ENCODE results near the gene KDSR. TPM values are rescaled to one million over a fixed set of nuclear protein-coding genes. Genes with fewer than 3 reads are reported as not detected.

Gene KDSR, protein sequence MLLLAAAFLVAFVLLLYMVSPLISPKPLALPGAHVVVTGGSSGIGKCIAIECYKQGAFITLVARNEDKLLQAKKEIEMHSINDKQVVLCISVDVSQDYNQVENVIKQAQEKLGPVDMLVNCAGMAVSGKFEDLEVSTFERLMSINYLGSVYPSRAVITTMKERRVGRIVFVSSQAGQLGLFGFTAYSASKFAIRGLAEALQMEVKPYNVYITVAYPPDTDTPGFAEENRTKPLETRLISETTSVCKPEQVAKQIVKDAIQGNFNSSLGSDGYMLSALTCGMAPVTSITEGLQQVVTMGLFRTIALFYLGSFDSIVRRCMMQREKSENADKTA
- 10 to 100 TPM; 39.3 to 51.5 (median 42.7) TPM for polyA plus RNA-seq (ENCODE audit: insufficient read length in 3 of 3)
- long read RNA-seq, donor 1, full-length matches to known transcripts: 6 of 19 reads
- long read RNA-seq, donor 1, partial matches to known transcripts: 0 of 19 reads
- long read RNA-seq, donor 1, other reads (novel, unspliced or antisense): 13 of 19 reads
- long read RNA-seq, donor 2, full-length matches to known transcripts: 4 of 4 reads
- long read RNA-seq, donor 2, partial matches to known transcripts: 0 of 4 reads
- long read RNA-seq, donor 2, other reads (novel, unspliced or antisense): 0 of 4 reads
- long read RNA-seq, donor 3, full-length matches to known transcripts: 15 of 37 reads
- long read RNA-seq, donor 3, partial matches to known transcripts: 22 of 37 reads
- long read RNA-seq, donor 3, other reads (novel, unspliced or antisense): 0 of 37 reads
- long read RNA-seq, donor 4, full-length matches to known transcripts: 5 of 5 reads
- long read RNA-seq, donor 4, partial matches to known transcripts: 0 of 5 reads
- long read RNA-seq, donor 4, other reads (novel, unspliced or antisense): 0 of 5 reads
- long read RNA-seq, donor 5: 0 reads
- long read RNA-seq, donor 6, full-length matches to known transcripts: 12 of 12 reads
- long read RNA-seq, donor 6, partial matches to known transcripts: 0 of 12 reads
- long read RNA-seq, donor 6, other reads (novel, unspliced or antisense): 0 of 12 reads
- long read RNA-seq, donor 7, full-length matches to known transcripts: 4 of 4 reads
- long read RNA-seq, donor 7, partial matches to known transcripts: 0 of 4 reads
- long read RNA-seq, donor 7, other reads (novel, unspliced or antisense): 0 of 4 reads
- long read RNA-seq, donor 8: 0 reads
- long read RNA-seq, donor 9, full-length matches to known transcripts: 6 of 6 reads
- long read RNA-seq, donor 9, partial matches to known transcripts: 0 of 6 reads
- long read RNA-seq, donor 9, other reads (novel, unspliced or antisense): 0 of 6 reads
- long read RNA-seq, donor 10, full-length matches to known transcripts: 11 of 28 reads
- long read RNA-seq, donor 10, partial matches to known transcripts: 0 of 28 reads
- long read RNA-seq, donor 10, other reads (novel, unspliced or antisense): 17 of 28 reads
- long read RNA-seq, donor 11, full-length matches to known transcripts: 8 of 8 reads
- long read RNA-seq, donor 11, partial matches to known transcripts: 0 of 8 reads
- long read RNA-seq, donor 11, other reads (novel, unspliced or antisense): 0 of 8 reads
- long read RNA-seq, donor 12, full-length matches to known transcripts: 5 of 15 reads
- long read RNA-seq, donor 12, partial matches to known transcripts: 0 of 15 reads
- long read RNA-seq, donor 12, other reads (novel, unspliced or antisense): 10 of 15 reads
- long read RNA-seq, donor 13: 0 reads
- long read RNA-seq, donor 14, full-length matches to known transcripts: 3 of 3 reads
- long read RNA-seq, donor 14, partial matches to known transcripts: 0 of 3 reads
- long read RNA-seq, donor 14, other reads (novel, unspliced or antisense): 0 of 3 reads
- long read RNA-seq, donor 15, full-length matches to known transcripts: 5 of 5 reads
- long read RNA-seq, donor 15, partial matches to known transcripts: 0 of 5 reads
- long read RNA-seq, donor 15, other reads (novel, unspliced or antisense): 0 of 5 reads
- long read RNA-seq, donor 16, full-length matches to known transcripts: 19 of 19 reads
- long read RNA-seq, donor 16, partial matches to known transcripts: 0 of 19 reads
- long read RNA-seq, donor 16, other reads (novel, unspliced or antisense): 0 of 19 reads

DNA sequence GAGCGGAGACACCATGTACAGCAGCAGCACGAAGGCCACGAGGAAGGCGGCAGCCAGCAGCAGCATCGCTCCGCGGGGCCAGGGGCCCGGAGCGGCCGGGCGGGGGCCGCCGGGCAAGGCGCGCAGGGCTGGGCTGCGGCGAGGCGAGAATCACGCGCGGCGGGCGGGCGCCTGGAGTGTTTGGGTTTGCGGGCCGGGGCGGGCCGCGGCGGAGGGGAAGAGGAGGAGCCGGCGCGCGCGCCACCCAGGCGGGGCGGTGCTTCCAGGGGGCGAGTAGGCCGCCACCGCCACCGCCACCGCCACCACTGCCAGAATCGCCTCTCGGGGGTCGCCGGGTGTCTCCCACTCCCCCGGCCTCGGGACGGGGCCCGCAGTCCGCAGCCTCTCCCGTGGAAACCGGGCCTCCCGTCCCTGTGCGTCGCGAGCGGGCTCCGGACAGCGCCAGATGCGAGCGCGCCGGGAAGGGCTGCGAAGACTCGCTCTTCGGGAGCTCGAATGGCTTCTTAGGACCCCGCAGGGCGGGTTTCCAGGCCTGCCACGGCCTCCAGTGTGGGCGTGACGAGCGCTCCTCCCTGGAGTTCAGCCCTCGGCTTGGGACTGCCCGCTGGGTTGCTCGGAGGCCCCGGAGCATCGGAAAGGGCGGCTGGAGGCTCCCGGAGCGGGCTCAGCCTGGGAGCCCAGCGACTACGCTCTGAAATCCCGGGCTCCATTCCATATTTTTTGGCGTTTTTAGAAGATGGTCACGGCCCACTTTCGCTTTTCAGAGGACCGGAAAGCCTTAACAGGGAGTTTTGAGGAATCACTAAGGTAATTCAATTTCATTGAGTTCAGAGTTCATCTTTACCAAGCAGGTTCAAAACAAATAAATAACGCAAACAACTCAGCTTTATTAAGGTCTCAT, at the start of gene KDSR:
Gene KDSR, minus strand, starts transcription at position 154 of the 901 bp plus-strand sequence. Its CDS starts 88 bp downstream, at position 66.
- peak; percentile 92 to 98 (median 97) for DNase-seq (ENCODE audit: extremely low read depth in 1 of 11, low read depth in 9 of 11, low spot score in 4 of 11)

DNA sequence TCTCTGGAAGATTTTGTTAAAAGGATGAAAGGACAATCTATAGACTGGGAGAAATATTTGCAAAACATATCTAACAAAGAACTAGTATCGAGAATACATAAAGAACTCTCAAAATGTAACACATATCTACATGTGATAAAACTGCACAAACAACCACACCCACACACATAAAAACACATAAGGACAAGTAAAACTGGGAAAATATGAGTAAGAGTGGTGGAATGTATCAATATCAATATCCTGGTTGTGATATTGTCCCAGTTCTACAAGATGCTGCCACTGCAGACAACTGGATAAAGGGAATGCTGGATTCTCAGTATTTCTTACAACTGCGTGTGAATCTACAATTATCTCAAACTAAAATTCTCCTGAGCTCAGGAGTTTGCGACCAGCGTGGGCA, 45.9 kb upstream of the KDSR start:
- DNase-seq (ENCODE audit: extremely low read depth in 1 of 11, low read depth in 9 of 11, low spot score in 4 of 11): no peak

DNA sequence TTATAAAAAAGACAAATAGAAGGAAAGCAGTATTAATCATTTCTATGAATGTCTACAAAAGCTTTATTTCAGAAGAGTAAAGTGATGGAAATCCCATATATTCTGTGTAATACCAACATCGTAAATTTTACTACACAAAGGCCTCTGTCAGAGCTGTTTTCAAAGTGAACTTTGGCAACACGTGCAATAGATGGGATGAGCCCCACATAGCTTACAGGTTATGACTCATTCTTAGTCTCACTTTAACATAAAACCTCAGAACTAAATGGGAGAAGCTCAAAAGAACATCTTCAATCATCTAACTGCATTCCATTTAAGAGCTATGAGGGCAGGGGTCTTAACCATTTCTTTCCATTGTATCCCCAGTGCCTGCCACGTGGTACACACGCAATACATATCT, 43.8 kb upstream of the KDSR start:
- DNase-seq (ENCODE audit: extremely low read depth in 1 of 11, low read depth in 9 of 11, low spot score in 4 of 11): no peak

DNA sequence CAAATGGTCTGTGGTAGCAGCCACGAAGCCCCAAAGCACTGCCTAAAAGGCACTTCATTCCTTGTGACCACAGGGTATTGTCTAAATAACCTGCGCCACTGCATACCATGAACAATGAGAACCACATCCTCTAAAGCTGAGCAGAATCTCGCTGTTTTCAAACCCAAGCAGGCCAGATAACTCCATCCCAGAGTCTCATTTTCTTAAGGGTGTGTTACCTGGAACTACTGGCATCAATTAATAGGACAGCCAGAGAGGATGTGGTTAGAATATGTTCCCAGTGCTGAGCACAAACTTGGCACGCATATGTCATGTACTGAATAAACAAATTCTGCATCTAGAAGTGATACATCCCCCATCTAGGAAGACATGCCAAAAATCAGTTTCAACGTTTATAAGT, 42.3 kb upstream of the KDSR start:
- no peak for DNase-seq (ENCODE audit: extremely low read depth in 1 of 11, low read depth in 9 of 11, low spot score in 4 of 11)

DNA sequence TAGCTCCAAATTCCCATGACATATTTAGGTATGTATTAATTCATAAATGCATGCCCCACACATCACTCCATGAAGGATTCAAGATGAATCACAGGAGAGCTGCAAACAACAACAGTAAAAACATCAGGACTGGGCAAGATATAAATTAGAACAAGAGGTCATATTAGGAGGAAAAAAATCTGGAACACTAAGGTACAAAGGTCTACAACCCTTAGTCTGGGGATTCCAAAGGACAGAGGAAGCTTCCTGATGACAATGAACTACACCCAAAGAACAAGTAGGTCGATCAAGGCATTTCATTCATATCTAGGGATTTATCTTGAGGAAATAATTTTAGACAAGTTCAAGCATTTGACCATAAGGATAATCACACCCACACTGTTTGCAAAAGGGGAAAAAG, 40.7 kb upstream of the KDSR start:
- no peak for DNase-seq (ENCODE audit: extremely low read depth in 1 of 11, low read depth in 9 of 11, low spot score in 4 of 11)

DNA sequence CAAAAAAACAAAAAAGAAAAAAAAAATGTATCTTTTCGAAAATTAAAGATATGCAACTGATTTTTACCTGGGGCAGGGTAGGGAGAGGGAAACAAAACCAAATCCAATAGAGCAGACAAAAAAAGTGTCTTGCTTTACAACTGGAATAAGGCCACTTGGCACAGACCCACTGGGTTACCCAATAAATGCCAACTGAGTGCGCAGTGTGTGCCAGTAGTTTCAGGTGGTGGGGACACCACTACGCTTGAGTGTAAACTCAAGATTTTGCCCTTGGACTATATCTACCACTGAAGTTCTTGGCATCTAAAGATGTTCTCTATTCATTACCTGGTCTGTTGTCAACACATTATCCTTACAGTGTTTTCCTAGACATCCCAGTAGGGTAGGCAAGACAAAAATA, 39.0 kb upstream of the KDSR start:
- no peak for DNase-seq (ENCODE audit: extremely low read depth in 1 of 11, low read depth in 9 of 11, low spot score in 4 of 11)

DNA sequence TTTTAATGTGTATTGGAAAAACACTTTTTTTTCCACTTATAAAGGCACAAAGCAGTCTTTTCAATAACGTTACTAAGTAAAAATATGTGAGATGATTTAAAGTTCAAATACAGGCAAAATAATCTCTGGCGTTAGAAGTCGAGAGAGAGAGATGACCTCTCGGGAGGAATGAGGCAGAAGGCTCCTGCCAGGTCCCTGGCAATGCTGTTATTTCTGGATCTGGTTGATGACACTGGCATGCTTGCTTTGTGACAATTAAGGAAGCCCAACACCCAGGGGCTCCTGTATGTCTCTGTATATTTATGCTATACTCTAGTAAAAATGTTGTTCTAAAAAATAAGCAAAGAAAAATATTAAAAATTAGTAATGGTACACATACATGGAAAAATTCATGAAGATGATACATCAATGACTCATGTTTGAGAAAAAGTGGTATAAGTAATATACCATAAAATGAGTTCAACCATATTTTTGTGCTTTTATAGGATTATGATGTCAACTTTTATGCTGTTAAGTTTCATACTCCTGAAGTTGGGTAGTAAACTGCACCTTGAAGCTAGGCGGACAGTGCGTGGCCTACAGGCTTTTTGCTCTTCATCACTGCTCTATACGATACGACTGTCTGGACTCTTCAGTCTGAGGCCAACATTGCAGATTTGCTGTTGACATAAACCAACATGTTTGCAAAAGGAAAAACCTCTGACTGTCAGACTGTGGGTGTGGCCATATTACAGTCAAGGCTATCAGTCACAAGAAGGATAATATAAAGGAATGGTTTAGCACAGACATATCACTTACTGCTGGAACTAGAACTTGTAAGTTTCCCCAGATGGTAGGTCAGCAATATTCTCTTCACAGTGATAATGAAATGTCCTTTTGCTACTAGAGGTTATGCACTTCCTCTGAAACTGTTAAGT, 35.5 kb upstream of the KDSR start:
- DNase-seq (ENCODE audit: extremely low read depth in 1 of 11, low read depth in 9 of 11, low spot score in 4 of 11): no peak

DNA sequence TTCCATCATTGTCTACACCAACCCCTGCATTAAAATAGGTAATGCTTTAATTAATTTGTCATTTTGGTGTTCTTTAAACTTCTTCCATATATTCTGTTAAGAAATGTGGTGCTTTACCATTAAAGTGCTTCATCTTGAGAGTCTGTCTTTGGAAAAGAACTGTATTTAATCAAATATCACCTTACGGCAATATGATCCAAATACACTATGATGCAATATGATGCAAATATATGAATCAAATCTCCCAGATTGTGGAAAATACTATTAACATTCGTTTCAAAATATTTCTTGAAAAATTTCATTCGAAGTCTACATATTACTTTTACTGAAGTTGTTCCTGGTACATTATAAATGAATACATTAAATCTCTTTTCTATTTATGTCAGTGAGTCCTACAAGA, 32.3 kb upstream of the KDSR start:
- no peak for DNase-seq (ENCODE audit: extremely low read depth in 1 of 11, low read depth in 9 of 11, low spot score in 4 of 11)

DNA sequence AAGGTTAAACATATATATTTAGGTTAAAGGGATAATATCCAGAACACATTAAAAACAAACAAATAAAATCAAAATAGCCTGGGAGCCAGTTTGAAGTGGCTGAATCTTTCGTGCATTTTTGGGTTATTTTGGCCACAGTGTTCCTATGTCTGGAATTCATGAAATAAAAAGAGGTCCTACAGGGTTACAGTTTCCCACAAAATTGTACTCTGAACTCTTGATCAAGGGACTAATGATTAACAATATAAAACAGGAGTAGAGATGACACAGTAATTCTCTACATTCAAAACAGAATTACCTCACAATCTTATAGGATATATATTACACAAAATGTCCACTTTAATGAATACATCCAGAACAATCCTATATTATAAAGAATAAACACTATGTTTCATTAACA, 30.3 kb upstream of the KDSR start:
- no peak for DNase-seq (ENCODE audit: extremely low read depth in 1 of 11, low read depth in 9 of 11, low spot score in 4 of 11)

DNA sequence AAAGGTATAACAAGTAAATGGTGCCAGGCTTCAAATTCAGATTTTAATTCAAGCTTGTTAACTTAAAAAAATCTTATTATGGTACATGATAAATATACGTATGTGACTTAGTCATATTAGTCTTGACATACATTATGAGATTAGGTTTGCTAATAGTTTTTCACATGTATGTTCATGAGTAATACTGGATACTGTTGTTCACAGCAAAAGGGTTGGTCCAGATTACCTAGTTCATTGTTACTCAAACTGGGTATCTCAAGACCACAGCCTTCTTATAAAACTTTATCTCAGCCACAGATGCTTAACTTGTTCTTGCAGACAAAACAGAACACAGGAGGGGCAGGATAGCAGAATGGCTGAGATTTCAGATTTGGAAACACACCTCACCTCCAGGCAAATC, 28.5 kb upstream of the KDSR start:
- no peak for DNase-seq (ENCODE audit: extremely low read depth in 1 of 11, low read depth in 9 of 11, low spot score in 4 of 11)

DNA sequence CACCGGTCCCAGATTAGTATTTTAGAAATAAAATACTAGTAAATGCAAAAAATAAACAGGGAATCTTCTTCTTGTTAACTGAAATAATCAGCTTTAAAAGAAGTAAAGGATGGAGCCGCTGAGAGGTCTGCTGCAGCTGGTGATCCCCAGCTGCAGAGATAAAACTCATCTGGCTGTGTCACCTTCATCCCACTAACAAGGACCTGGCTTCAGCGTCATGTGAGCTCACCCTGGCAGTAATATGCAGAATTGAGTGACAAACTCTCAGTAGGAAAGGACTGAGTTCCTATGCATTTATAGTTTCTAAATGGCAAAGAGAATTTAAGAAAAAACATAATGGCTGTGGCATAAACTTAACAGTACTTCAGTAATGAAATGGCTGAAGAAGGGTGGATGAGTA, 27.9 kb upstream of the KDSR start:
- DNase-seq (ENCODE audit: extremely low read depth in 1 of 11, low read depth in 9 of 11, low spot score in 4 of 11): no peak

DNA sequence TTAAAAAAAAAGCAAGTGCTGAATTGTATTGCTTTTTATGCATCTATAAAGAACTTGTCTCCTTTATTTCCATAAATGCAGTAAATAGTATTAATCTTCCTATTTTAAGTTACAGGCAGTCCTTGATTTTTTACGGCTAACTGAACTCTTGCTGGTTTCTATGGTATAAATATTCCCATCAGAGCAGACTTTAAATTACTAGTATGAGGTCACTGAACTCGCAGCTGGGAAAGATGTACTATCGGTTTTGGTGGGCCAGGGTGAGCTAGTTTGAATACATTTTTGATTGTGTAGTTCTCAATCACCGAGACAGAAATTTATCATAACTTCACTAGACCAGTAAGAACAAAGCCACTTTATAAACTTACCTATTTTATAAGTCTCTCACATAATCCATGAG, 20.9 kb upstream of the KDSR start:
- no peak for DNase-seq (ENCODE audit: extremely low read depth in 1 of 11, low read depth in 9 of 11, low spot score in 4 of 11)

DNA sequence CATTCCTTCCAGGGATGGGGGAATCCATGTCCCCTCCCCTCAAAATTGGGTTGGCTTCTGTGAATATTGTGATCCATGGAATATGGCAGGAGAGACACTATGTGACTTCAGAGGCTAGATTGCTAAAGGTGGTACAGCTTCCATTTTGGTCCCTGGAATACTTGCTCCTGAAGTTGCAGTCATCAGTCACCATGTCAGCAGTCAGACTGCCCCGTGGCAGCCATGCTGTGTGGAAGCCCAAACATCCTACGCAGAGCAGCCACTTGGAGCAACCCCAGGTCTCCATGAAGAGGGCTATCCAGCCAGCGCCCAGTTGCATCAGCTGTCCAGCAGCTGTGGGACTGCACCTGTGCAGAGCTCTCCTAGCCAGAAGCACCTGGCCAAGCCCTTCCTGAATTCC, 15.8 kb upstream of the KDSR start:
- DNase-seq (ENCODE audit: extremely low read depth in 1 of 11, low read depth in 9 of 11, low spot score in 4 of 11): no peak

DNA sequence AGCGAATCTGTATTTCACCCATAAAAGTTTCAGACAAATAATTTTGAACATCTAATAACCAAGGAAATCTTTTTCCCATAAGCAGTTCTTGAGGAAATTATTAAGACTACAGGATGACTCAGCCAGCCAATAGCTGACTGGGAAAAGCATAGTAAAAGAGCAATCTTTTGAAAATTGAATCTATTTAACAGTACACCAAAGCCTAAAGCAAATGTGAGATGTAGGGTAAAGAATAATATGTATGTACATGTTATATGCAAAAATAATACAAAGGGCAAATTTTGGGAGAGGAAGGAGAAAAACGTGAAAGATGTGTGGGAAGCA, 12.6 kb upstream of the KDSR start:
- no peak for DNase-seq (ENCODE audit: extremely low read depth in 1 of 11, low read depth in 9 of 11, low spot score in 4 of 11)

DNA sequence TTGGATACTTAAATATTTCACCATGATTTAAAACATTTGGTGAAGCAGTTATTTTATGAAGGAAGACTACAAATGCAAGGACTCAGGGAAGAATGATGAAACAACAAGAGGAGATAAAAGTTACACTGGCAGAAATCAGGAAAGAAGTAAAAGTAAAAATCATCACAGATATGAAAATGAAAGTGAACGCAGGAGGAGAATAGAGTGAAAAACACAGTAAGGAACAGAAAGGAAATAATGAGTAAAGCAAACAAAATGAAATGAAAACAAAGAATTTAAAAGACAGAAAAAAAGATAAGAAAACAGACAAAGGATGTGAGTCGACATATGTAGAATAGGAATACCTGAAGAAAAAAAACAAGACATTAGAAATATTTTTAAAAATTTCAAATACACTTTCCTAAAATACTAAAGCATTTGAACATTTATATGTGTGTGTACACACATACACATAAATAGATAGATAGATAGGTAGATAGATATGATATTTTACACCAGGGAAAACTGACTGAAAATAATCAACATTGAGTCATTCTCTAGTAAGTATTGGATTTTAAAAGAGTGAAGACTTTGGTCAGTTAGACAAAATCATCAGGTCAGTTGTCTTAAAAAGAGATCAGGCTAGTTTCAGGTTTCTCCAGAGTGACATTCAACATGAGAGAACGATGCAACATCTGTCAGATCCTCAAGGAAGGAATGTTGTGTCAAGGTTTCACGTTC, 12.1 kb upstream of the KDSR start:
- DNase-seq (ENCODE audit: extremely low read depth in 1 of 11, low read depth in 9 of 11, low spot score in 4 of 11): no peak
